HCT116 (cell line): ENCODE measurements around the gene PGC. TPM values are rescaled to one million over a fixed set of nuclear protein-coding genes. Genes with fewer than 3 reads are reported as not detected.

Experiments used
- ATAC-seq: fragments of 200-7000 bp; cut with Tn5 transposase; 2 replicates; pipeline ENCODE4 v1.9.1; 2020; ENCODE audit warnings: mild to moderate bottlenecking, moderate library complexity
- BruUV-seq: library from RNA; stranded (reverse); fragments of 400-500 nt; replicated peaks from 2 replicates; lab custom pipeline; 2021; lab: Mats Ljungman, UMichigan
- CTCF ChIA-PET: fragments of 300-600 bp; sonication (Branson Sonifier 250); formaldehyde crosslinking; loops from one replicate; lab custom pipeline; 2021; ENCODE audit warnings: antibody characterized with exemption; lab: Charles Lee
- POLR2A ChIA-PET: fragments of 300-600, 350-600 bp; sonication (Branson Sonifier 250); formaldehyde crosslinking; loops from one replicate; lab custom pipeline; 2021; ENCODE audit warnings: antibody characterized with exemption; lab: Charles Lee
- RAD21 ChIA-PET, 2 experiments: fragments of 300-600 bp; sonication (Branson Sonifier 250); formaldehyde crosslinking; loops; one replicate each; lab custom pipeline; 2023; ENCODE audit warnings: low total read pairs in 2 of 2; ENCODE audit not compliant: uncharacterized antibody in 2 of 2, unreplicated experiment in 2 of 2, low non-redundant PET in 1 of 2; lab: Charles Lee
- DNase-seq: peaks from one replicate; pipeline ENCODE4 v3.0.0-alpha.2; 2010; ENCODE audit warnings: low read depth, low spot score
- H2AFZ ChIP-seq: fragments of 200-600 bp; shearing (Covaris generic), sonication (generic); 2 replicates; pipeline ENCODE4 v1.6.1; 2017; ENCODE audit warnings: low read depth, mixed run types, mixed read lengths, antibody characterized with exemption, low read length; ENCODE audit not compliant: poor library complexity, severe bottlenecking
- H3K27ac ChIP-seq: 2 replicates; pipeline ENCODE4 v1.5.1; 2012; ENCODE audit warnings: low read depth, low read length
- H3K27me3 ChIP-seq: fragments of 200-600 bp; sonication (generic); 2 replicates; pipeline ENCODE4 v1.6.1; 2016; ENCODE audit warnings: mixed run types, low read length, mixed read lengths; ENCODE audit not compliant: insufficient read depth
- H3K36me3 ChIP-seq, 2 experiments: fragments of 200-500 bp in 1 of 2; fragments of 200-600 bp in 1 of 2; sonication (Bioruptor generic) in 1 of 2; sonication (generic) in 1 of 2; 2 replicates each; pipeline versions ENCODE4 v1.5.1 to v1.6.1; 2014 to 2016; ENCODE audit warnings: low read length in 2 of 2, inconsistent platforms in 1 of 2, mixed read lengths in 1 of 2, mixed run types in 1 of 2; ENCODE audit not compliant: insufficient read depth in 2 of 2, control insufficient read depth in 1 of 2
- H3K4me1 ChIP-seq, 2 experiments: fragments of 200-600 bp in 1 of 2; sonication (generic) in 1 of 2; 2 replicates each; pipeline versions ENCODE4 v1.5.1 to v1.6.1; 2012 to 2017; ENCODE audit warnings: low read length in 2 of 2, inconsistent platforms in 1 of 2, mild to moderate bottlenecking in 1 of 2, mixed read lengths in 1 of 2, mixed run types in 1 of 2, moderate library complexity in 1 of 2; ENCODE audit not compliant: insufficient read depth in 2 of 2, control insufficient read depth in 1 of 2
- H3K4me2 ChIP-seq: fragments of 200-600 bp; sonication (generic); 2 replicates; pipeline ENCODE4 v1.6.1; 2017; ENCODE audit warnings: mixed run types, low read length, mixed read lengths
- H3K4me3 ChIP-seq, 2 experiments: fragments of 200-600 bp in 1 of 2; sonication (generic) in 1 of 2; replicated peaks in 1 of 2; 2 replicates each; pipeline ENCODE4 v1.5.1; 2011 to 2016; ENCODE audit warnings: low read length in 2 of 2, control low read depth in 1 of 2, low read depth in 1 of 2, mild to moderate bottlenecking in 1 of 2, mixed read lengths in 1 of 2, mixed run types in 1 of 2
- H3K79me2 ChIP-seq: fragments of 200-600 bp; sonication (generic); 2 replicates; pipeline ENCODE4 v1.6.1; 2017; ENCODE audit warnings: mild to moderate bottlenecking, mixed run types, low read length, moderate library complexity, mixed read lengths; ENCODE audit not compliant: insufficient read depth
- H3K9ac ChIP-seq: fragments of 200-600 bp; sonication (generic); 2 replicates; pipeline ENCODE4 v1.6.1; 2016; ENCODE audit warnings: low read length, mixed read lengths
- H3K9me2 ChIP-seq: fragments of 200-600 bp; sonication (generic), shearing (Covaris generic); 2 replicates; pipeline ENCODE4 v1.6.1; 2017; ENCODE audit warnings: mixed run types, mild to moderate bottlenecking, moderate library complexity; ENCODE audit not compliant: insufficient read depth
- H3K9me3 ChIP-seq, 2 experiments: fragments of 200-500 bp in 1 of 2; fragments of 200-600 bp in 1 of 2; sonication (Bioruptor generic) in 1 of 2; sonication (generic) in 1 of 2; 2 replicates each; pipeline ENCODE4 v1.6.1; 2014 to 2017; ENCODE audit warnings: low read length in 2 of 2, mixed read lengths in 2 of 2, inconsistent platforms in 1 of 2, low read depth in 1 of 2, mild to moderate bottlenecking in 1 of 2, mixed run types in 1 of 2, moderate library complexity in 1 of 2; ENCODE audit not compliant: control insufficient read depth in 1 of 2, insufficient read depth in 1 of 2
- H4K20me1 ChIP-seq: fragments of 200-600 bp; sonication (generic), shearing (Covaris generic); 2 replicates; pipeline ENCODE4 v1.6.1; 2017; ENCODE audit warnings: mixed run types, mild to moderate bottlenecking, moderate library complexity; ENCODE audit not compliant: insufficient read depth
- CBX3 ChIP-seq: IDR thresholded peaks from 2 replicates; pipeline ENCODE4 v1.6.1; 2012; ENCODE audit warnings: low read depth
- EZH2 ChIP-seq: fragments of 200-600 bp; sonication (generic); IDR thresholded peaks from 2 replicates; pipeline ENCODE4 v1.6.1; 2017; ENCODE audit warnings: antibody characterized with exemption, mixed run types
- EZH2phosphoT487 ChIP-seq: fragments of 200-600 bp; IDR thresholded peaks from 2 replicates; pipeline ENCODE4 v1.6.1; 2018; ENCODE audit warnings: antibody characterized with exemption, borderline replicate concordance
- JUND ChIP-seq: IDR thresholded peaks from 2 replicates; pipeline ENCODE4 v1.6.1; 2012
- POLR2AphosphoS5 ChIP-seq: IDR thresholded peaks from 2 replicates; pipeline ENCODE4 v1.6.1; 2011; ENCODE audit warnings: mild to moderate bottlenecking, low read depth, low read length, moderate library complexity
- SIN3A ChIP-seq: IDR thresholded peaks from 2 replicates; pipeline ENCODE4 v1.6.1; 2012; ENCODE audit warnings: low read depth
- SP1 ChIP-seq: IDR thresholded peaks from 2 replicates; pipeline ENCODE4 v1.6.1; 2012; ENCODE audit warnings: low read depth
- SRF ChIP-seq: IDR thresholded peaks from 2 replicates; pipeline ENCODE4 v1.6.1; 2012; ENCODE audit warnings: low read depth
- YY1 ChIP-seq: IDR thresholded peaks from 2 replicates; pipeline ENCODE4 v1.6.1; 2011; ENCODE audit warnings: low read length, low read depth, moderate library complexity, mild to moderate bottlenecking; ENCODE audit not compliant: insufficient replicate concordance; ENCODE audit errors: extremely low read depth
- ZBTB33 ChIP-seq: IDR thresholded peaks from 2 replicates; pipeline ENCODE4 v1.6.1; 2011; ENCODE audit warnings: mild to moderate bottlenecking, low read length, moderate library complexity; ENCODE audit not compliant: insufficient replicate concordance; ENCODE audit errors: extremely low read depth
- ZFX ChIP-seq: fragments of 450-650 bp; IDR thresholded peaks from 2 replicates; pipeline ENCODE4 v1.6.1; 2017
- intact Hi-C: fragments of 100-400 bp; cut with micrococcal nuclease; formaldehyde crosslinking; loops from 2 replicates; pipeline ENCODE4 v1.10.0; 2022
- total RNA-seq: library from RNA; stranded (reverse); gene quantifications from one replicate; pipeline ENCODE4 v1.2.1, GENCODE V29; 2021; ENCODE audit not compliant: unreplicated experiment

PGC gene
- total RNA-seq, 1 experiment from 2014 or later, result 1.2 TPM

- Histone ChIP-seq H2AFZ (no peak overlapping the region), H3K36me3 (peaks cover 11 to 15% of the 10 kb centered on the region in 2 experiments; a peak in 3 of 4 replicates), H3K9ac (no peak overlapping the region), H3K9me3 (no peaks in the 10 kb centered on the region), H4K20me1 (no peaks in the 10 kb centered on the region), H3K27ac (no peak overlapping the region), H3K4me3 (no peak overlapping the region), H3K4me2 (no peak overlapping the region), H3K79me2 (no peaks in the 10 kb centered on the region), H3K9me2 (no peaks in the 10 kb centered on the region), H3K27me3 (no peaks in the 10 kb centered on the region), H3K4me1 (no peaks in the 10 kb centered on the region)
- ATAC-seq, result no peak
- intact Hi-C loops, result no loop called here
- no TSS peak for BruUV-seq
- ChIA-PET CTCF (no interaction called here), POLR2A (no interaction called here), RAD21 (no interaction called here)
- TF ChIP-seq EZH2 (no peak), ZBTB33 (no peak), YY1 (no peak), ZFX (no peak), CBX3 (no peak), SRF (no peak), SP1 (no peak), JUND (no peak), POLR2AphosphoS5 (no peak), SIN3A (no peak), EZH2phosphoT487 (no peak)
- DNase-seq, result no peak
These were observed 49.3 kb upstream of the PGC start for GRCh38 chr6:41796474-41796873.
